NCI-H2081 treated with DMSO at 0.1 percent for 48 hours (cell line): ENCODE data around the gene KIRREL3.

Experiments used
- DNase-seq: peaks from one replicate; lab custom pipeline; 2025; lab: John Stamatoyannopoulos, UW

The KIRREL3 gene

GRCh38 chr11:126738295-126739031 is 262.1 kb downstream of the KIRREL3 start:
- no peak for DNase-seq

GRCh38 chr11:126736682-126737572 is 263.6 kb downstream of the KIRREL3 start:
- DNase-seq = no peak

GRCh38 chr11:126734752-126735151 is 265.8 kb downstream of the KIRREL3 start:
- DNase-seq = no peak

GRCh38 chr11:126733685-126734084 is 266.9 kb downstream of the KIRREL3 start:
- DNase-seq = no peak

GRCh38 chr11:126732981-126733380 is 267.6 kb downstream of the KIRREL3 start:
- DNase-seq = no peak

GRCh38 chr11:126731576-126732142 is 268.9 kb downstream of the KIRREL3 start:
- no peak for DNase-seq

- no peak for DNase-seq
These were observed 273.2 kb downstream of the KIRREL3 start for GRCh38 chr11:126727381-126727780.

GRCh38 chr11:126725521-126725920 is 275.0 kb downstream of the KIRREL3 start:
- DNase-seq = no peak

- no peak for DNase-seq
These were observed 275.5 kb downstream of the KIRREL3 start for GRCh38 chr11:126725043-126725442.

- no peak for DNase-seq
These were observed 276.9 kb downstream of the KIRREL3 start for GRCh38 chr11:126723665-126724045.

GRCh38 chr11:126722956-126723664 is 277.5 kb downstream of the KIRREL3 start:
- DNase-seq = no peak

GRCh38 chr11:126722006-126722736 is 278.4 kb downstream of the KIRREL3 start:
- no peak for DNase-seq

- no peak for DNase-seq
These were observed 279.9 kb downstream of the KIRREL3 start for GRCh38 chr11:126720539-126721235.

- no peak for DNase-seq
These were observed 280.8 kb downstream of the KIRREL3 start for GRCh38 chr11:126719740-126720139.

- no peak for DNase-seq
These were observed 282.3 kb downstream of the KIRREL3 start for GRCh38 chr11:126718276-126718675.

GRCh38 chr11:126716456-126717083 is 284.0 kb downstream of the KIRREL3 start:
- no peak for DNase-seq

GRCh38 chr11:126713806-126714205 is 286.8 kb downstream of the KIRREL3 start:
- DNase-seq = no peak

GRCh38 chr11:126711977-126712625 is 288.5 kb downstream of the KIRREL3 start:
- no peak for DNase-seq

- no peak for DNase-seq
These were observed 289.7 kb downstream of the KIRREL3 start for GRCh38 chr11:126710804-126711399.
